PC-3 (cell line): ENCODE measurements around the gene WAC. TPM values are rescaled to one million over a fixed set of nuclear protein-coding genes. Genes with fewer than 3 reads are reported as not detected.

Experiments used
- ATAC-seq: fragments of 200-7000 bp; cut with Tn5 transposase; 2 replicates; pipeline ENCODE4 v1.9.1; 2020; ENCODE audit warnings: mild to moderate bottlenecking, moderate library complexity
- BruUV-seq: library from RNA; stranded (reverse); fragments of 400-500 nt; replicated peaks from 2 replicates; lab custom pipeline; 2021; lab: Mats Ljungman, UMichigan
- CTCF ChIA-PET: fragments of 300-600 bp; sonication (Branson Sonifier 250); formaldehyde crosslinking; loops from one replicate; lab custom pipeline; 2022; ENCODE audit warnings: antibody characterized with exemption; lab: Charles Lee
- POLR2A ChIA-PET: fragments of 300-600 bp; sonication (Branson Sonifier 250); formaldehyde crosslinking; loops from one replicate; lab custom pipeline; 2022; ENCODE audit warnings: antibody characterized with exemption; ENCODE audit not compliant: unreplicated experiment; lab: Charles Lee
- DNase-seq: peaks from one replicate; pipeline ENCODE4 v3.0.0-alpha.2; 2015
- H2AFZ ChIP-seq: fragments of 300-600 bp; sonication (generic); 2 replicates; pipeline ENCODE4 v1.6.0; 2016; ENCODE audit warnings: antibody characterized with exemption, low read length
- H3F3A ChIP-seq: fragments of 300-600 bp; sonication (generic); one replicate; pipeline ENCODE4 v1.6.0; 2017; ENCODE audit warnings: antibody characterized with exemption, low read length, control low read depth, mild to moderate bottlenecking; ENCODE audit not compliant: unreplicated experiment
- H3K27ac ChIP-seq: fragments of 300-600 bp; sonication (generic); 2 replicates; pipeline ENCODE4 v1.5.1; 2016; ENCODE audit warnings: mild to moderate bottlenecking, low read length
- H3K27me3 ChIP-seq: fragments of 300-600 bp; sonication (generic); 2 replicates; pipeline ENCODE4 v1.6.1; 2016; ENCODE audit warnings: low read length, mixed read lengths
- H3K36me3 ChIP-seq: fragments of 300-600 bp; sonication (generic); 2 replicates; pipeline ENCODE4 v1.6.1; 2016; ENCODE audit warnings: low read depth, mixed run types, low read length, mixed read lengths
- H3K4me1 ChIP-seq: fragments of 300-600 bp; sonication (generic); 2 replicates; pipeline ENCODE4 v1.5.1; 2016; ENCODE audit warnings: low read length; ENCODE audit not compliant: insufficient read depth
- H3K4me2 ChIP-seq: fragments of 300-600 bp; sonication (generic); 2 replicates; pipeline ENCODE4 v1.6.0; 2016; ENCODE audit warnings: low read length
- H3K4me3 ChIP-seq: fragments of 300-600 bp; sonication (generic); 2 replicates; pipeline ENCODE4 v1.5.1; 2016; ENCODE audit warnings: mild to moderate bottlenecking, low read length, mixed read lengths
- H3K79me2 ChIP-seq: fragments of 300-600 bp; sonication (generic); 2 replicates; pipeline ENCODE4 v1.6.1; 2017; ENCODE audit warnings: low read length, mixed read lengths
- H3K9ac ChIP-seq: fragments of 300-600 bp; sonication (generic); 2 replicates; pipeline ENCODE4 v1.6.0; 2016; ENCODE audit warnings: mild to moderate bottlenecking, low read length
- H3K9me2 ChIP-seq: fragments of 300-600 bp; sonication (generic); replicated peaks from 2 replicates; pipeline ENCODE4 v1.6.1; 2016; ENCODE audit warnings: mixed run types, low read length, mixed read lengths
- H3K9me3 ChIP-seq: fragments of 300-600 bp; sonication (generic); 2 replicates; pipeline ENCODE4 v1.6.1; 2016; ENCODE audit warnings: low read length, mixed read lengths
- H4K20me1 ChIP-seq: fragments of 300-600 bp; sonication (generic); 2 replicates; pipeline ENCODE4 v1.6.1; 2016; ENCODE audit warnings: low read length, mixed read lengths
- EZH2 ChIP-seq: fragments of 300-600 bp; sonication (generic); IDR thresholded peaks from one replicate; pipeline ENCODE4 v1.6.1; 2017; ENCODE audit warnings: antibody characterized with exemption, mild to moderate bottlenecking, low read length; ENCODE audit not compliant: unreplicated experiment
- EZH2phosphoT487 ChIP-seq: fragments of 300-600 bp; sonication (generic); IDR thresholded peaks from 2 replicates; pipeline ENCODE4 v1.6.1; 2018; ENCODE audit warnings: mild to moderate bottlenecking, antibody characterized with exemption, low read length, borderline replicate concordance
- intact Hi-C: fragments of 100-400 bp; cut with micrococcal nuclease; formaldehyde crosslinking; loops from 2 replicates; pipeline ENCODE4 v1.9.0; 2023
- total RNA-seq: library from RNA; depleted of rRNA; stranded (reverse); fragments of >200 nt; gene quantifications from 2 replicates; pipeline ENCODE4 v1.2.3, GENCODE V29; 2014
- TF ChIP-seq, protein P1 (sequence below): fragments of 300-600 bp; sonication (generic); conservative IDR thresholded peaks from 2 replicates; pipeline ENCODE4 v1.5.1; 2017; ENCODE audit warnings: antibody characterized with exemption, low read depth, mild to moderate bottlenecking, low read length

Gene WAC
- total RNA-seq, 1 experiment from 2014 or later, result 49.2 TPM

DNA sequence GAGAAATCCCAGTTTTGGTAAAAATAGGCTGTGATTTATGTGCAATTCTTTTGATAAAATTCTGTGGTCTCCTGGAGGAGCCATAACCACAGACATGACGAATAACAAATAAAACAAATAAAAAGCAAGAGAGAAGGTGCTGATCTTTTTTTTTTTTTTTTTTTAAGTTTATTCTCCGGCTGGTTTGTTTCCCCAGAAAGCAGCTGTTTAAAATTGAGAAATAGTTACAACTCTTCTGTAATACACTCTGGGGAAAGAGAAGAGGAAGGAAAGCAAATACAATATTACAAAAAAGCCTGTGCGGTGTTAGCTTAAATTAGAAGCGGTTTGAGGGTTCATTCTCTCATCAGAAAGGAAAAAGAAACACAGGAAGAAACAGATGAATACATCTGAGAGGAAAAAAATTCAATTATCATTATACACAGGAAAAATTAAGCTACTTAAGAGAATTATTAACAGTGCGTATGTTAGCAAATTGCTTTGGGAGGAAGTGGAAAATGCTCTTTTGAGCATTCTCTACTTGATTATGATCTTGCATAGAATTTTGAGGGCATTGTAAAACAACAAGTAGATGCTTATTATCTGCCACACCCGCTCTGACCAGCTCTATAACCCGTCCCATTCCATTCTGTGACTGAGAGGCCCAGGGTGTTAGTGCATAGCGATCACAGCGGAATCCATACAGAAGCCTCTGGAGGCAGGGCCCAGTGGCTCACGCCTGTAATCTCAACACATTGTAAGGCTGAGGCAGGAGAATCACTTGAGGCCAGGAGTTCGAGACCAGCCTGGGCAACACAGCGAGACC, 40.6 kb upstream of the WAC start:
- no peak overlapping the region for H3K27ac ChIP-seq
- no peak overlapping the region for H2AFZ ChIP-seq
- H4K20me1 ChIP-seq, result no peaks in the 10 kb centered on the region
- H3K9me3 ChIP-seq, result no peaks in the 10 kb centered on the region
- H3K4me2 ChIP-seq, result no peak overlapping the region
- DNase-seq (no peak), ATAC-seq (no peak)
- H3K79me2 ChIP-seq, result no peaks in the 10 kb centered on the region
- no peak overlapping the region for H3K9ac ChIP-seq
- intact Hi-C loops, result no loop called here
- no peaks in the 10 kb centered on the region for H3K9me2 ChIP-seq
- 0 out of 2 replicates have a peak, but pooled peaks cover 8% of the 10 kb centered on the region for H3K4me1 ChIP-seq
- no TSS peak for BruUV-seq
- H3K36me3 ChIP-seq, result no peaks in the 10 kb centered on the region
- POLR2A ChIA-PET, result no interaction called here
- H3K27me3 ChIP-seq, result no peaks in the 10 kb centered on the region
- CTCF ChIA-PET, result no interaction called here
- TF ChIP-seq, protein P1, sequence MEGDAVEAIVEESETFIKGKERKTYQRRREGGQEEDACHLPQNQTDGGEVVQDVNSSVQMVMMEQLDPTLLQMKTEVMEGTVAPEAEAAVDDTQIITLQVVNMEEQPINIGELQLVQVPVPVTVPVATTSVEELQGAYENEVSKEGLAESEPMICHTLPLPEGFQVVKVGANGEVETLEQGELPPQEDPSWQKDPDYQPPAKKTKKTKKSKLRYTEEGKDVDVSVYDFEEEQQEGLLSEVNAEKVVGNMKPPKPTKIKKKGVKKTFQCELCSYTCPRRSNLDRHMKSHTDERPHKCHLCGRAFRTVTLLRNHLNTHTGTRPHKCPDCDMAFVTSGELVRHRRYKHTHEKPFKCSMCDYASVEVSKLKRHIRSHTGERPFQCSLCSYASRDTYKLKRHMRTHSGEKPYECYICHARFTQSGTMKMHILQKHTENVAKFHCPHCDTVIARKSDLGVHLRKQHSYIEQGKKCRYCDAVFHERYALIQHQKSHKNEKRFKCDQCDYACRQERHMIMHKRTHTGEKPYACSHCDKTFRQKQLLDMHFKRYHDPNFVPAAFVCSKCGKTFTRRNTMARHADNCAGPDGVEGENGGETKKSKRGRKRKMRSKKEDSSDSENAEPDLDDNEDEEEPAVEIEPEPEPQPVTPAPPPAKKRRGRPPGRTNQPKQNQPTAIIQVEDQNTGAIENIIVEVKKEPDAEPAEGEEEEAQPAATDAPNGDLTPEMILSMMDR, result no peak
- TF ChIP-seq EZH2phosphoT487 (no peak), EZH2 (no peak)
- no peaks in the 10 kb centered on the region for H3F3A ChIP-seq
- H3K4me3 ChIP-seq, result no peak overlapping the region

DNA sequence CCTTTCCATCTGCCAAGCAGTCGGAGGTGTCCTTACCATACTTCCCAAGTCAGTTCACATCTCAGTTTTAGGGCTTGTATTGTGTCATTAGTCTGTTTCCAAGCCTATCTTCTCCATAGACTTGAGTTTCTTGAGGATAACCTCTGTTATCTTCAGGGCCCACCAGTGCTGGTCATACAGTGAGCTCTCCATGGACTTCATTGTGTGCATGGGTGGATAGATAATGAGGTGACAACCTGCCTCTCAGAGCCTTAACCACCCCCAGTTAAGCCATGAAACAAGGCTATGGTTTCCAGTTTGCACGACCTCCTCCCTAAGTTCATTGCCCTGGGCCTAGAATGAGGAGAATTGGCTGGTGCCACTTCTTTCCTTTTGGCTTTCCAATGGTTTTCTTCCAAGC, 38.5 kb upstream of the WAC start:
- Histone ChIP-seq H3K4me2 (no peak overlapping the region), H3K9ac (no peak overlapping the region), H3K79me2 (no peaks in the 10 kb centered on the region), H2AFZ (no peak overlapping the region), H3K4me3 (no peak overlapping the region), H3K9me2 (no peaks in the 10 kb centered on the region), H4K20me1 (no peaks in the 10 kb centered on the region), H3K27ac (no peak overlapping the region), H3K27me3 (no peaks in the 10 kb centered on the region), H3K9me3 (no peaks in the 10 kb centered on the region), H3K36me3 (no peaks in the 10 kb centered on the region), H3K4me1 (0 out of 2 replicates have a peak, but pooled peaks cover 8% of the 10 kb centered on the region), H3F3A (no peaks in the 10 kb centered on the region)
- intact Hi-C loops, result no loop called here
- no TSS peak for BruUV-seq
- ChIA-PET CTCF (no interaction called here), POLR2A (no interaction called here)
- DNase-seq, result no peak
- TF ChIP-seq EZH2 (no peak), EZH2phosphoT487 (no peak)
- TF ChIP-seq, protein P1, result no peak
- ATAC-seq, result no peak

DNA sequence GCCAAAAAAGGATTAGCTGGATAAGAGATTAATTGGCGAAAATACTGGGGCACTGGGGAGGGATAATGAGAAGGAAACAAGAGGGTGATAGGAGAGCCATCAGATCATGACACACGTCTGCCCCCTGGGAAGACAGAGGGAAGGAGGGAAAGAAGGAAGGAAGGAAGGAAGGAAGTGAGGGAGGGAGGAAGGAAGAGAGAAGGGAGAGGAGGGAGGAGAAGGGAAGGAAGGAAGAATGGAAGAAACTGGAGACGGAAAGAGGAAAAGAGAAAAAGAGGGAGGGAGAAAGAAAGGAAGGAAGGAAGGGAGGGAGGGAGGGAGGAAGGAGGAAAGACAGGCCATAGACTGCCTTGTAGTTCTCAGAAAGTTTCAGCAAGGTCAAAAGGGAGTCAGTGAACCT, 37.8 kb upstream of the WAC start:
- ChIA-PET CTCF (no interaction called here), POLR2A (no interaction called here)
- Histone ChIP-seq H3K9ac (no peak overlapping the region), H3K79me2 (no peaks in the 10 kb centered on the region), H3K27me3 (no peaks in the 10 kb centered on the region), H3F3A (no peaks in the 10 kb centered on the region), H3K9me2 (no peaks in the 10 kb centered on the region), H3K4me2 (no peak overlapping the region), H2AFZ (no peak overlapping the region), H3K9me3 (no peaks in the 10 kb centered on the region), H3K4me3 (no peak overlapping the region), H3K4me1 (0 out of 2 replicates have a peak, but pooled peaks cover 8% of the 10 kb centered on the region), H3K36me3 (no peaks in the 10 kb centered on the region), H3K27ac (no peak overlapping the region), H4K20me1 (no peaks in the 10 kb centered on the region)
- intact Hi-C loops, result no loop called here
- TF ChIP-seq, protein P1, result no peak
- TF ChIP-seq EZH2phosphoT487, result no peak
- TF ChIP-seq EZH2, result no peak
- BruUV-seq, result no TSS peak
- no peak for ATAC-seq
- no peak for DNase-seq
